IPS DF 4.7 (cell line): ENCODE results near the gene AP3S2.
"Not testable (repeated sequence)": the region's sequence is repeated elsewhere in the genome, so short reads cannot be mapped to it uniquely, and the experiment has no call there.

ENCODE experiments used
- DNase-seq: peaks from one replicate; pipeline ENCODE4 v3.0.0-alpha.2; 2013; ENCODE audit warnings: low spot score; ENCODE audit errors: extremely low read depth

AP3S2 gene

GRCh38 chr15:89893696-89894447 is at the start of gene AP3S2:
Gene AP3S2, minus strand, starts transcription at chr15:89893994. Its CDS starts 45 bp downstream, at chr15:89893949.
- peak; percentile 78 for DNase-seq

GRCh38 chr15:89939910-89940309 is 46.1 kb upstream of the AP3S2 start:
- no peak for DNase-seq

- not testable (repeated sequence) for DNase-seq
Measured at GRCh38 chr15:89939377-89939776, 45.6 kb upstream of the AP3S2 start.

GRCh38 chr15:89937365-89938350 is 43.9 kb upstream of the AP3S2 start:
- no peak for DNase-seq

- DNase-seq: no peak
Measured at GRCh38 chr15:89936786-89937265, 43.0 kb upstream of the AP3S2 start.

GRCh38 chr15:89936051-89936785 is 42.4 kb upstream of the AP3S2 start:
- DNase-seq: no peak

- no peak for DNase-seq
Measured at GRCh38 chr15:89932880-89933279, 39.1 kb upstream of the AP3S2 start.

GRCh38 chr15:89928421-89928820 is 34.6 kb upstream of the AP3S2 start:
- DNase-seq: no peak

GRCh38 chr15:89926158-89926557 is 32.4 kb upstream of the AP3S2 start:
- DNase-seq: no peak

GRCh38 chr15:89917442-89918101 is 23.8 kb upstream of the AP3S2 start:
- DNase-seq: no peak

GRCh38 chr15:89916660-89917059 is 22.9 kb upstream of the AP3S2 start:
- no peak for DNase-seq

- DNase-seq: no peak
Measured at GRCh38 chr15:89912674-89913396, 19.0 kb upstream of the AP3S2 start, which contains the start of gene ARPIN. Gene ARPIN, minus strand, starts transcription at chr15:89912952. Its CDS starts 117 bp downstream, at chr15:89912835.

GRCh38 chr15:89912145-89912673 is 18.4 kb upstream of the AP3S2 start:
- DNase-seq: no peak

GRCh38 chr15:89910891-89911626 is 17.3 kb upstream of the AP3S2 start:
- DNase-seq: no peak

- DNase-seq: no peak
Measured at GRCh38 chr15:89909611-89910010, 15.8 kb upstream of the AP3S2 start.

GRCh38 chr15:89908226-89908625 is 14.4 kb upstream of the AP3S2 start:
- no peak for DNase-seq

GRCh38 chr15:89907289-89907688 is 13.5 kb upstream of the AP3S2 start:
- no peak for DNase-seq

GRCh38 chr15:89905846-89906378 is 12.1 kb upstream of the AP3S2 start:
- no peak for DNase-seq

- no peak for DNase-seq
Measured at GRCh38 chr15:89904519-89904918, 10.7 kb upstream of the AP3S2 start.
